K562 (cell line): ENCODE measurements around the gene VRK2. TPM values are rescaled to one million over a fixed set of nuclear protein-coding genes. Genes with fewer than 3 reads are reported as not detected.

Experiments used
- ATAC-seq: fragments of 200-7000 bp; cut with Tn5 transposase; 3 replicates; pipeline ENCODE4 v1.9.1; 2020; ENCODE audit warnings: moderate library complexity
- BruUV-seq: library from RNA; stranded (reverse); fragments of 400-500 nt; replicated peaks from 2 replicates; lab custom pipeline; 2021; lab: Mats Ljungman, UMichigan
- CTCF ChIA-PET: fragments of 300-600 bp; formaldehyde crosslinking; extraction: SDS; loops from one replicate; lab custom pipeline; 2021; ENCODE audit warnings: low intra/inter-chr PET ratio; lab: Yijun Ruan, JAX
- POLR2A ChIA-PET: fragments of 300-600, 350-650 bp; sonication (Branson Sonifier 250); formaldehyde crosslinking; extraction: SDS; loops from one replicate; lab custom pipeline; 2021; ENCODE audit warnings: antibody characterized with exemption, inconsistent platforms; lab: Yijun Ruan, JAX
- DNase-seq, 4 experiments: peaks; one replicate each; pipeline versions ENCODE4 v3.0.0 to v3.0.0-alpha.2; 2011 to 2018; ENCODE audit warnings: low spot score in 3 of 4, mixed read lengths in 3 of 4; ENCODE audit errors: extremely low read depth in 1 of 4
- FAIRE-seq: peaks from 2 replicates; lab custom pipeline; 2011; peaks lifted over from hg19 to GRCh38; lab: Jason Lieb, UNC
- H2AFZ ChIP-seq: 2 replicates; pipeline ENCODE4 v1.6.0; 2011; ENCODE audit warnings: low read depth, low read length, control low read depth, inconsistent platforms
- H3K27ac ChIP-seq: fragments of 200-600 bp; 3 replicates; pipeline ENCODE4 v1.8.0; 2011; ENCODE audit warnings: low read depth, mild to moderate bottlenecking, control low read depth, inconsistent platforms, low read length, moderate library complexity, mixed read lengths; ENCODE audit errors: extremely low read depth
- H3K27me3 ChIP-seq, 2 experiments: fragments of 300-600 bp in 1 of 2; 2 replicates in 1 of 2; 3 replicates in 1 of 2; pipeline versions ENCODE4 v1.6.0 to v1.8.0; 2011; ENCODE audit warnings: inconsistent platforms in 2 of 2, low read length in 2 of 2, mild to moderate bottlenecking in 1 of 2, mixed read lengths in 1 of 2, moderate library complexity in 1 of 2; ENCODE audit not compliant: control insufficient read depth in 2 of 2, insufficient read depth in 2 of 2
- H3K36me3 ChIP-seq: fragments of 300-600 bp; 3 replicates; pipeline ENCODE4 v1.8.0; 2011; ENCODE audit warnings: mild to moderate bottlenecking, low read length, inconsistent platforms; ENCODE audit not compliant: control insufficient read depth, insufficient read depth
- H3K4me1 ChIP-seq, 2 experiments: fragments of 200-600 bp in 1 of 2; replicated peaks in 1 of 2; 2 replicates in 1 of 2; 3 replicates in 1 of 2; pipeline versions ENCODE4 v1.5.1 to v1.8.0; 2011; ENCODE audit warnings: inconsistent platforms in 2 of 2, low read length in 2 of 2, mild to moderate bottlenecking in 1 of 2, mixed read lengths in 1 of 2, moderate library complexity in 1 of 2; ENCODE audit not compliant: control insufficient read depth in 2 of 2, insufficient read depth in 2 of 2
- H3K4me2 ChIP-seq: 2 replicates; pipeline ENCODE4 v1.6.1; 2011; ENCODE audit warnings: low read length, control low read depth, inconsistent platforms, mixed read lengths; ENCODE audit not compliant: insufficient read depth
- H3K4me3 ChIP-seq: fragments of 200-600 bp; sonication (generic), shearing (Covaris generic); 2 replicates; pipeline ENCODE4 v1.5.1; 2016; ENCODE audit warnings: control low read depth, inconsistent platforms
- H3K79me2 ChIP-seq: fragments of 200-600 bp; 3 replicates; pipeline ENCODE4 v1.8.0; 2011; ENCODE audit warnings: low read length, inconsistent platforms; ENCODE audit not compliant: control insufficient read depth, insufficient read depth
- H3K9ac ChIP-seq, 2 experiments: 2 replicates each; pipeline versions ENCODE4 v1.6.0 to v1.6.1; 2011; ENCODE audit warnings: low read depth in 2 of 2, low read length in 2 of 2, control low read depth in 1 of 2, inconsistent platforms in 1 of 2, mild to moderate bottlenecking in 1 of 2, mixed read lengths in 1 of 2; ENCODE audit not compliant: insufficient read depth in 1 of 2
- H3K9me1 ChIP-seq: one replicate; pipeline ENCODE4 v1.6.0; 2011; ENCODE audit warnings: inconsistent platforms, mild to moderate bottlenecking, low read length, moderate library complexity; ENCODE audit not compliant: control insufficient read depth, insufficient read depth
- H3K9me3 ChIP-seq: replicated peaks from 2 replicates; pipeline ENCODE4 v1.5.1; 2011; ENCODE audit warnings: low read depth, low read length, inconsistent platforms; ENCODE audit not compliant: control insufficient read depth, insufficient read depth
- H4K20me1 ChIP-seq: replicated peaks from 2 replicates; pipeline ENCODE4 v1.6.1; 2011; ENCODE audit warnings: low read length, inconsistent platforms, mixed read lengths; ENCODE audit not compliant: control insufficient read depth, insufficient read depth
- CCAR2 ChIP-seq: fragments of 200-400 bp; formaldehyde crosslinking; IDR thresholded peaks from 2 replicates; pipeline ENCODE4 v1.6.1; 2017; ENCODE audit warnings: mild to moderate bottlenecking, low read depth, low read length
- HDAC1 ChIP-seq, 2 experiments: fragments of 450-650 bp; IDR thresholded peaks; 2 replicates each; pipeline ENCODE4 v1.6.1; 2016 to 2017; ENCODE audit warnings: inconsistent platforms in 1 of 2, mild to moderate bottlenecking in 1 of 2, moderate library complexity in 1 of 2
- MYBL2 ChIP-seq, 2 experiments: fragments of 450-650 bp in 1 of 2; sonication (generic) in 1 of 2; formaldehyde crosslinking in 1 of 2; IDR thresholded peaks; 2 replicates each; pipeline versions ENCODE4 v1.6.1 to v1.8.1; 2017 to 2022; ENCODE audit warnings: borderline replicate concordance in 1 of 2, inconsistent platforms in 1 of 2, low read depth in 1 of 2, mild to moderate bottlenecking in 1 of 2, missing genetic modification reagents in 1 of 2, moderate library complexity in 1 of 2
- RBM14 ChIP-seq: fragments of 200-400 bp; formaldehyde crosslinking; IDR thresholded peaks from 2 replicates; pipeline ENCODE4 v1.6.1; 2018; ENCODE audit warnings: low read depth, mild to moderate bottlenecking, low read length, moderate library complexity, borderline replicate concordance; ENCODE audit not compliant: insufficient read depth
- RFX7 ChIP-seq: fragments of 250-450 bp; sonication (Bioruptor Pico); IDR thresholded peaks from 2 replicates; pipeline ENCODE4 v1.5.1; 2021; ENCODE audit warnings: mild to moderate bottlenecking
- STAG1 ChIP-seq: sonication (generic); formaldehyde crosslinking; IDR thresholded peaks from 2 replicates; pipeline ENCODE4 v1.5.0; 2020; ENCODE audit warnings: missing genetic modification reagents, borderline replicate concordance
- ZNF232 ChIP-seq: sonication (generic); formaldehyde crosslinking; IDR thresholded peaks from 2 replicates; pipeline ENCODE4 v1.8.0; 2022; ENCODE audit warnings: mild to moderate bottlenecking, missing genetic modification reagents
- ZNF76 ChIP-seq: fragments of 250-450 bp; sonication (Bioruptor Pico); IDR thresholded peaks from 2 replicates; pipeline ENCODE4 v1.4.0; 2020; ENCODE audit warnings: mild to moderate bottlenecking, moderate library complexity, borderline replicate concordance
- ZNF766 ChIP-seq: fragments of 200-800 bp; sonication (Bioruptor generic); conservative IDR thresholded peaks from 2 replicates; pipeline ENCODE4 v1.6.1; 2016; ENCODE audit warnings: missing genetic modification characterization, missing compliant biosample characterization
- WGBS: fragments of 100-300 bp; shearing (Covaris generic); methylation state at CpG from one replicate; pipeline ENCODE4 v1.1.6; 2016; ENCODE audit warnings: low coverage, mixed read lengths; ENCODE audit not compliant: insufficient coverage; ENCODE audit errors: missing lambda C conversion rate; 5-methylcytosine and 5-hydroxymethylcytosine counted together
- in situ Hi-C: fragments of 300-500 bp; cut with MboI; formaldehyde crosslinking; loops from 4 replicates; pipeline ENCODE4 v1.15.0; 2018; ENCODE audit warnings: inconsistent platforms, mixed read lengths
- intact Hi-C: fragments of 100-400 bp; cut with micrococcal nuclease; formaldehyde crosslinking; loops from 2 replicates; pipeline ENCODE4 v1.14.2; 2022
- polyA plus RNA-seq, 8 experiments: library from polyadenylated mRNA; depleted of rRNA in 4 of 8; stranded (reverse) in 5 of 8; unstranded in 3 of 8; fragments of >200 nt; fragmentation: Nextera tagmentation in 2 of 8; fragmentation: Illumina TruSeq in 1 of 8; extraction: Ambion mirVana in 2 of 8; extraction: Trizol in 1 of 8; gene quantifications; 2 replicates each; pipeline versions ENCODE4 v1.2.1 to v1.2.3, GENCODE V29; 2011 to 2014; ENCODE audit warnings: inconsistent platforms in 1 of 8, missing spikeins in 1 of 8
- total RNA-seq, 7 experiments: library from RNA; depleted of rRNA in 6 of 7; stranded (reverse); fragments of >200 nt in 6 of 7; fragmentation: Illumina TruSeq in 2 of 7; extraction: Trizol in 2 of 7; gene quantifications; 2 replicates each; pipeline versions ENCODE4 v1.2.1 to v1.2.3, GENCODE V29; 2011 to 2021; ENCODE audit warnings: low replicate concordance in 1 of 7
- TF ChIP-seq, protein P1 (sequence below): fragments of 250-450 bp; sonication (Bioruptor Pico); IDR thresholded peaks from 2 replicates; pipeline ENCODE4 v1.8.0; 2022; ENCODE audit warnings: moderate library complexity, mild to moderate bottlenecking, inconsistent platforms
- TF ChIP-seq, protein P2 (sequence below): sonication (generic); IDR thresholded peaks from 2 replicates; pipeline ENCODE4 v1.6.1; 2016
- TF ChIP-seq, protein P3 (sequence below): fragments of 250-450 bp; sonication (Bioruptor Pico); IDR thresholded peaks from 2 replicates; pipeline ENCODE4 v1.4.0; 2020; ENCODE audit warnings: mild to moderate bottlenecking, moderate library complexity, borderline replicate concordance

Gene VRK2
- total and polyA plus RNA-seq, 9 of the 15 experiments (the other 6 are each of a cell fraction or from before 2014, with no cell fraction given): 22.6 to 49.2 (median 36.2) TPM

DNA sequence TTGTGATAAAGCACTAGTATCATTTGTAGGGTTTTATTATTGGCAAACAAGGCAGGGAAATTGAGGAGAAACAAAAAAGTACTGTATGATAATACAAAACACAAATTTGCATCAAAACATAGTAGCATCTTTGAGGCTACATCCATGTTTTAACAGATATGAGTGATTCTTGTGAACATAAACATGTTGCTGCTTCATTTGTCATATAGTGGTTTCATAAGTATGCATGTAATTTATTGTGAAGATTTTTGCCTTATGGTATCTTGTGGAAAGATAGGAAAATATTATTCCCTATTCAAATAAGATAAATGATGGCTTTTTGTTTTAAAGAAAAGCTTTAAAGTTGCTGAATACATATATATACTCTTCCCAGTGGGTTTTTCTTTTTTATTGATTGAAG, 60.3 kb downstream of the VRK2 start (continued):
- TF ChIP-seq, protein P1, sequence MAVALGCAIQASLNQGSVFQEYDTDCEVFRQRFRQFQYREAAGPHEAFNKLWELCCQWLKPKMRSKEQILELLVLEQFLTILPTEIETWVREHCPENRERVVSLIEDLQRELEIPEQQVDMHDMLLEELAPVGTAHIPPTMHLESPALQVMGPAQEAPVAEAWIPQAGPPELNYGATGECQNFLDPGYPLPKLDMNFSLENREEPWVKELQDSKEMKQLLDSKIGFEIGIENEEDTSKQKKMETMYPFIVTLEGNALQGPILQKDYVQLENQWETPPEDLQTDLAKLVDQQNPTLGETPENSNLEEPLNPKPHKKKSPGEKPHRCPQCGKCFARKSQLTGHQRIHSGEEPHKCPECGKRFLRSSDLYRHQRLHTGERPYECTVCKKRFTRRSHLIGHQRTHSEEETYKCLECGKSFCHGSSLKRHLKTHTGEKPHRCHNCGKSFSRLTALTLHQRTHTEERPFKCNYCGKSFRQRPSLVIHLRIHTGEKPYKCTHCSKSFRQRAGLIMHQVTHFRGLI (CRISPR knock-in tag): no peak
- TF ChIP-seq CCAR2 (no peak), STAG1 (CRISPR knock-in tag) (no peak), ZNF76 (CRISPR knock-in tag) (no peak), ZNF232 (CRISPR knock-in tag) (no peak), MYBL2 (IDR thresholded peaks at IDR 0.05; ENCODE audit: low read depth) (no peak), MYBL2 (CRISPR knock-in tag; IDR thresholded peaks at IDR 0.05; ENCODE audit: borderline replicate concordance) (no peak)

DNA sequence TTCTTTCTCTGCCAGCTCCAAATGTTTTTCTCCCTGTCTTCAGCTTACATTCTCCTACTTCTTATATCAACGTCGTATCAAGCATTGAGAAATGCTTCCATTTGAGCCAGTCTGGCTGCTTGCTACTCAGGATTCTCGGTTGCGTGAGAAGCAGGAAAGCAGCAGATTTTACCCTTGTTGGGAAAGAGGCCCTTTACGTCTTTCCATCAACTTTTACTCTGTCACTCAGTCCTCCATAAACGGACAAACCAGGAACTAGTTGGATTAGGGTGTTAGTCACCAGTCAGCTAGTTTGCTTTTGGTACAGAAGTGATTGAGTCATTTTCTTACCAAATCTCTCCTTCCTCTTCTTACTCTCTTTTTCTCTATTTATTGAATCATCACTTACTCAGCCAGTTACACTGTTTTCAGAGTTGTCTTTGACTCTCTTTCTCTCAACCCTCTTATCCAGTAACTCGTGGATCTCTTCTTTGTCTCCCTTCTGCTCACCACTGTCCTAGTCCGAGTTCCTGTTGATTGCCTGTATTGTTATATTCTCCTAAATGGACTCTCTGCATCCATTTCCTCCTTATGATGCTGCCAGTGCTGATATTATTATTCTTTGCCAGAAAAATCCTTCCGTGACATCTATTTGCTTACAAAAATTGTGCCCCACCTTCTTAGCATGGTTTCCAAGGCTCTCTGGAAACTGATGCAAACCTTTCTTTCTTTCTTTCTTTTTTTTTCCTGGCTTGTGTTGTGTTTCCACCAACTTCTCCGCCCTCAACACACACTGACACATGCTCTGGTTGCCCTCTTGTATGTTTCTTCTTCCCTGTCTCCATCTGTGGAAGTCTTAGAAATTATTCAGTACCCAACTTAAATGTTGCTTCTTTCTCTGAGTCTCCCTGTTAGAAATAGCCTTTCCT, 61.5 kb downstream of the VRK2 start:
- no peak overlapping the region for H2AFZ ChIP-seq

More for the DNA sequence above, 61.5 kb downstream of the VRK2 start:
- intact Hi-C loops: no loop called here
- Histone ChIP-seq H3K27ac (no peak overlapping the region), H3K4me2 (no peak overlapping the region), H3K4me1 (peaks cover 0 to 2% of the 10 kb centered on the region in 2 experiments; a peak in 2 of 5 replicates), H3K4me3 (no peak overlapping the region), H3K36me3 (no peaks in the 10 kb centered on the region), H3K9me1 (no peaks in the 10 kb centered on the region), H3K9me3 (no peaks in the 10 kb centered on the region), H3K79me2 (no peaks in the 10 kb centered on the region), H3K9ac (no peak overlapping the region), H4K20me1 (no peaks in the 10 kb centered on the region), H3K27me3 (no peaks in the 10 kb centered on the region)
- 79% methylated on average over 10 of the region's 10 CpGs for WGBS
- no peak for FAIRE-seq
- TF ChIP-seq, protein P2, sequence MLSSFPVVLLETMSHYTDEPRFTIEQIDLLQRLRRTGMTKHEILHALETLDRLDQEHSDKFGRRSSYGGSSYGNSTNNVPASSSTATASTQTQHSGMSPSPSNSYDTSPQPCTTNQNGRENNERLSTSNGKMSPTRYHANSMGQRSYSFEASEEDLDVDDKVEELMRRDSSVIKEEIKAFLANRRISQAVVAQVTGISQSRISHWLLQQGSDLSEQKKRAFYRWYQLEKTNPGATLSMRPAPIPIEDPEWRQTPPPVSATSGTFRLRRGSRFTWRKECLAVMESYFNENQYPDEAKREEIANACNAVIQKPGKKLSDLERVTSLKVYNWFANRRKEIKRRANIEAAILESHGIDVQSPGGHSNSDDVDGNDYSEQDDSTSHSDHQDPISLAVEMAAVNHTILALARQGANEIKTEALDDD: peak; percentile 87
- TF ChIP-seq RFX7 (CRISPR knock-in tag) (no peak), RBM14 (no peak), HDAC1 (IDR thresholded peaks at IDR 0.05) (no peak), ZNF766 (CRISPR knock-in tag) (no peak)
- TF ChIP-seq, protein P3, sequence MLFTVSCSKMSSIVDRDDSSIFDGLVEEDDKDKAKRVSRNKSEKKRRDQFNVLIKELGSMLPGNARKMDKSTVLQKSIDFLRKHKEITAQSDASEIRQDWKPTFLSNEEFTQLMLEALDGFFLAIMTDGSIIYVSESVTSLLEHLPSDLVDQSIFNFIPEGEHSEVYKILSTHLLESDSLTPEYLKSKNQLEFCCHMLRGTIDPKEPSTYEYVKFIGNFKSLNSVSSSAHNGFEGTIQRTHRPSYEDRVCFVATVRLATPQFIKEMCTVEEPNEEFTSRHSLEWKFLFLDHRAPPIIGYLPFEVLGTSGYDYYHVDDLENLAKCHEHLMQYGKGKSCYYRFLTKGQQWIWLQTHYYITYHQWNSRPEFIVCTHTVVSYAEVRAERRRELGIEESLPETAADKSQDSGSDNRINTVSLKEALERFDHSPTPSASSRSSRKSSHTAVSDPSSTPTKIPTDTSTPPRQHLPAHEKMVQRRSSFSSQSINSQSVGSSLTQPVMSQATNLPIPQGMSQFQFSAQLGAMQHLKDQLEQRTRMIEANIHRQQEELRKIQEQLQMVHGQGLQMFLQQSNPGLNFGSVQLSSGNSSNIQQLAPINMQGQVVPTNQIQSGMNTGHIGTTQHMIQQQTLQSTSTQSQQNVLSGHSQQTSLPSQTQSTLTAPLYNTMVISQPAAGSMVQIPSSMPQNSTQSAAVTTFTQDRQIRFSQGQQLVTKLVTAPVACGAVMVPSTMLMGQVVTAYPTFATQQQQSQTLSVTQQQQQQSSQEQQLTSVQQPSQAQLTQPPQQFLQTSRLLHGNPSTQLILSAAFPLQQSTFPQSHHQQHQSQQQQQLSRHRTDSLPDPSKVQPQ (CRISPR knock-in tag): no peak
- POLR2A ChIA-PET: no interaction called here
- BruUV-seq: no TSS peak
- in situ Hi-C loops: no loop called here
- DNase-seq: no peak
- CTCF ChIA-PET: no interaction called here
- no peak for ATAC-seq
